Stimulated activated CD8-positive, alpha-beta memory T cell treated with anti-CD3 and anti-CD28 coated beads, Interleukin-2, amount 100 ng/mL, for 1 hour (primary cell): ENCODE results near the gene GNPTG.

ENCODE experiments used
- DNase-seq, 2 donors: peaks; one replicate each; pipeline ENCODE4 v3.0.0-alpha.2; 2020; ENCODE audit warnings: low read depth in 2 of 2

Gene GNPTG

GRCh38 chr16:1347286-1347855 lies 4.4 kb upstream of the GNPTG start:
- no peak for DNase-seq

GRCh38 chr16:1347962-1348361 lies 3.8 kb upstream of the GNPTG start:
- DNase-seq, result no peak

DNA sequence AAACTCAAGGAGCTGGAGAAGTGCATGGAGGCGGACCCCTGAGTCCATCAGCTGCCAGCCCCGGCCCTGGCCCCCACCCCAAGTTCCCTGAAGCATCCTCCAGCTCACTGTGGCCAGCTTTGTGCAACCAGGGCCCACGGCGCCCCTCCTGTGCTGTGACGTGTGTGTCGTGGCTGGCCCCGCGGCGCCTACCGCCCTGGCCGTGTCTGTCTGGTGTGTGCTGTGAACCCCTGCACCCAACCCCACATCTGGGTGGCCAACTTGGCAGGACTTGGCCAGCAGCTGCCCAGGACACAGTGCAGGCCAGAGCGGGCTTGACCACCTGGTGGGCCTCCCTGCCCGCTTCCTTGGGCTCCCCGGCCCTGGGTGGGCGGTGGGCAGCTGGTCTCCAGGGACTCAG lies 3.3 kb upstream of the GNPTG start:
- no peak for DNase-seq

DNA sequence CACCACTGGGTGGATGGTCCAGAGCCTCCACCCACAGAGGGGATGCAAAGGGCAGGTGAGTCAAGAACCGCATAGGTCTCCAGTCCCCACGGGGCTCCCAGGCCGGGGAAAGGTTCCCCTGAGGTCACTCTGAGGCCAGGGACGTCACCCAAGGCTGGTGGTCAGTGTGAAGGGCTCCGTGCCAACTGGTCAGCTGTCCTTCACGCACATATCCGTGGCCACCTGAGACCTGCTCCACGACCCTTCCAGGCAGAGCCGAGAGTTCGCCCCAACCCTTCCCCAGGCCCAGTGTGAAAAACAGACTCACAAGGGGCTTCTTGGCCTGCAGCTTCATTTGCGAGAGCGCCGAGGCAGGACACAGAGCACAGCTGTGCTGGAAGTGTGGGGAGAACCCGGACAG lies 2.8 kb upstream of the GNPTG start:
- no peak for DNase-seq

DNA sequence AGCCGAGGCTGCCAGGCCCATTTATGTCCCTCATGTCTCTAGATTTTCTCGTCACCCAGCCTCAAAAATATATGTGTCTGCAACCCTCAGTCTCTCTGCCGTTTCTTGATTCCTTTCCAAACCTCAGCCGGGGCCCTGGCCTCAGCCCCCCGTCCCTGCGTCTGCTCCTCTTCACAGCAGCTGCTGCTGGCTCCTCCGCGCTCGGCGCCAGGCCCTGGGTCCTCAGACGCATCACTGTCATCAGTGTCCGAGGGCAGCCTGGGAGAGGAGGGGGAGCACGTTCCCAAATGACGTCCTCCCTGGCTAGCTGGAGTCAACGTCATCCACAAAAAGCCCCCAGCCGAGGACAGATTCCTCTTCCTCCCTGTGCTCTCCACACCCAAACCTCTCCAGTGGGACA lies 2.4 kb upstream of the GNPTG start:
- no peak for DNase-seq

- DNase-seq, result no peak
Measured at GRCh38 chr16:1349951-1350350, 1.8 kb upstream of the GNPTG start.

DNA sequence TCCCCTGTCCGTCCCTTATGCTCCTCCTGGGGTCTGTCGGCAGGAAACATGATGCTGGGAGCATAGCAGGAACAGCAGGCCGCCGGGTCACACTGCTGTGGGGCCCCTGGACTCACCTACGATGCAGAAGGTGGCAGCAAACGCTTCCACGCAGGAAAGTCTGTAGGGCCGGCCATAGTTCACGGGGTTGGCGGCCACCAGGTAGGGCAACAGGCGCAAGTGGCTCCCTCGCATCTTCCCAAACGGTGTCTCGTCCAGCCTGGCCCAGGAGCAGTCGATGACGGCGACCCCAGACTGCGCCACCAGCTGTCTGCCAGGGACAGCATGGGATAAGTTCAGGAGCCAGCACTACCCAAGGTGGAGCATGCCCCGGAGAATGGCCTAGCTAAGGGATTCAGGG lies 1.0 kb upstream of the GNPTG start:
- DNase-seq, result no peak

GRCh38 chr16:1351215-1351581 lies 533 bp upstream of the GNPTG start:
- no peak for DNase-seq

DNA sequence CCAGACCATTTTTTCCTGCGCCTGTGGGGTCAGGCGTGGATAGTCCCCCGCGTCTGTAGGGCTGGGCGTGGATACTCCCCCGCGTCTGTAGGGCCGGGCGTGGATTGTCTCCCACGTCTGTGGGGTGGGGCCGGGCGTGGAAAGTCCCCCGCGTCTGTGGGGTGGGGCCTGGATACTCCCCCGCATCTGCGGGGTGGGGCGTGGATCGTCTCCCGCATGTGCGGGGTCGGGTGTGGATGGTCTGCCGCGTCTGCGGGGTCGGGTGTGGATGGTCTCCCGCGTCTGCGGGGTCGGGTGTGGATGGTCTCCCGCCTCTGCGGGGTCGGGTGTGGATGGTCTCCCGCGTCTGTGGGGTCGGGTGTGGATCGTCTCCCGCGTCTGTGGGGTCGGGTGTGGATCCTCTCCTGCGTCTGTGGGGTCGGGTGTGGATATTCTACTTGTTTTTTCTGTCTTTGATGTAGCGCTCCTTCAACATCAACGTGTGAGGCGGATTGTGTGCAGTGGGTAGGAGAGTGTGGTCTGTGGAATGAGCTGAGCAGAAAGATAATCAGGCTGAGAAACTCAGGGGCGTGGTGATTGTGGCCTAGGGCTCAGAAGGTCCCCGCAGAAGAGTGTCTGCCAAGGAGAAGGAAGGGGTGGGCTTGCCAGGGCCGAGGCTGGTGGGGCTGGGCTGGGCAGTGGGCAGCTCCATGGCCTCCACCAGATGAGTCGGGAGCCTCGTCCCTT lies 3.2 kb downstream of the GNPTG start:
- DNase-seq, result no peak

GRCh38 chr16:1355591-1355990 lies 3.9 kb downstream of the GNPTG start:
- no peak for DNase-seq

DNA sequence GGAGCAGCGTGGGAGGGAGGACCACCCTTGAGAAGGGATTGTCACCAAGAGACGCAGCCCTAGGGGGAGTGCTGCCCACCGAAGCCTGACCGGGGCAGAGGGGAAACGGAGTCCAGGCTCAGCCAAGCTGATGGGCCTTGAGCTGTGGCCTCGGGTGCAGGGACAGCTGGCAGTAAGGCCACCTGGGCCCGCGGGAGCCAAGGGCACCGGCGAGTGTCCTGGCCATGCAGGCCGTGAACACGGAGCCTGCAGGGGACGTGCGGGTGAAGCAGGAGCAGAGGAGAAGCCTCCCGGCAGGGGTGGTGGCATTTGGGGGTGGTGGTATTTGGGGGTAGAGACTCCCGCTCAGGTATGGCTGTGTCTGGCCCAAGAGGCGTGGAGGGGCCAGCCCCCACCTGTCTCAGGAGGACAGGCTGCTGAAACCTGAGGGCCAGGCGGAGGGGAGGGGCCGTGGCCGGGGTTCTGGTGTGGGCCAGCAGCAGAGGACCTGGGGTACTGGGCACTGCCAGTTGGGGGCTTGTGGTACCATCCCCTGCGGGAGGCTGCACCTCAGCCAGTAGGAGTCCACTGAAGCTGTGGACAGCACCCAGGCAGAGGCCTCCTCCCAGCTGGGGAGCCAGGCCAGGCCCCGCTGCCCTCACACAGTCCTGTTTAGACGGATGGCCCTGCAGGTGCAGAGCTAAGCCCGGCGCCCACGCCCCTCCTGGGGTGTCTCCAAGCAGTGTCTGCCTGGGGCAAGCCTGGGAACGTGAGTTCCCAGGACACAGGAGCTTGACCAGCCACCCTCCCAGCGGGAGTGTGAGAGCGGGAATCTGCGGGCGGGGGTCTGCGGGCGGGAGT lies 4.5 kb downstream of the GNPTG start:
- DNase-seq, result no peak

DNA sequence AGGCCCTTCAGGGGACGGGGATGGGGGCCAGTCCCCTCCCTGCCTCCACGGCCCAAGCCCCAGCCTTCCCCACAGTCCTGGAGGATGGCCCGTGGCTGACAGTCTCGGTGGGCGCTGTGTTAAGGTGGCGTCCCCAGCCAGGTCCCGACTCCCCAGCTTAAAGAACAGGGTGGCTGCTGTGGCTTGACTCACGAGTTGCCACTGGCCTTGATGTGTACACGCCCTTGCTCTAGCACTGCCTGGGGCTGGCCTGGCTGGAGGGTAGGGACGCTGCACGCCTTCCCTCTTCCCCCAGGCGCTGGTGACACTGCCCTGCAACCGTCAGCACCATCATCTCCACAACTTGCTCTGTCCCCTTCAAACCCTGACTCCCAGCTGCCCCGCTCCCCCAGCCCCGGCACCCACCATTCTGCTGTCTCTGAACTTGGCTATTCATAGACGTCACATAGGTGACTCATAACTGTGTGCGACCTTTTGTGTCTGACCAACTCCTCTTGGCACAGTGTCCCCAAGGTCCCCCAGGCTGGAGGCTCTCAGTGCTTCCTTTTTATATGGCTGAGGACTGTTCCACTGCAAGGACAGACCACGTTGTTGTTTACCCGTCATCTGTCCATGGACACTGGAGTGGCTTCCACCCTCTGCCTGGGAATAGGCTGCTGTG lies 6.3 kb downstream of the GNPTG start:
- no peak for DNase-seq

GRCh38 chr16:1361685-1362360 lies 10.1 kb downstream of the GNPTG start:
- DNase-seq, result no peak

GRCh38 chr16:1362807-1363206 lies 11.1 kb downstream of the GNPTG start:
- DNase-seq, result no peak

DNA sequence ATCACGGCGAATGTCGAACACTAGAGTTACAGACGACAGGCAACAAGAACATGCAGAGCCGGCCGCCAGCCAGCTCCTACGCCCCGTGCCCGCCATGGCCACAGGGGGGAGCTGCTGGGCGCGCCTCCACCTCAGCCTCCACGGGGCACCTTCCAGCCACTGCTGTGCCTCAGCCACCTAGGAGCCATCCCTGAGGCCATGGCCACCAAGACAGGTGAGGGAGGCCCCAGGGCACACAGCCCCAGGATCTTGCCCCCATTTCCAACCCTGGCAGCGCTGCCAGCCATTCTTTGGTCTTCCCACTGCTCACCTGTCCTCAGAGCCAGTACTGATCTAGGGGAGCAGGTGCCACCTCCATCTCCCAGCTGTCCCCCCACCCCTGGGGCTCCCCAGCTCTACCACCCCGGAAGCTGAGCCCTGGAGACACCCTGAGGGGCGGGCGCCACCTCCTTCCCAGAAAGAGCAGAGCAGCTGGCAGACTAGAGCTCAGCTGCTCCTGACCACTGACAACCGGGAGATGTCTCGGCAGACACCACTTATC lies 11.8 kb downstream of the GNPTG start:
- DNase-seq, result peak; percentile 26 to 49

DNA sequence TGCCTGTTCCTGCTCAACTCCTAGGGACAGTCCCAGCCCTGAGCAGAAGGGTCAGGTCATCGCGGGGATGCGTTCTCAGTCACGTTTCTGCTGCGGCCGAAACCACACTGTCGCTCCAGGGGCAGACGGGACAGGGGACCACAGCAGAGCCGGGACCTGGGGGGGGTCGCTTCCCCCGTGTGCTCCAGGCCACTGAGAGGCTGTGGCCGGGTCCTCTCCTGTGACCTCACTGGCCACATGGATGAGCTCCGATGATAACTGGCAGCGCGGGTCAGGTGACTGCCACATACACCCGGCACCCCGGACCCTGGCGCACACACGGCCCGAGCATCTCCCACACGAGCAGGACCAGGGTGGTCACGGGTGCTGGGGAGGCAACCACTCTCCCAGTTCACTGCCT lies 12.8 kb downstream of the GNPTG start:
- no peak for DNase-seq

DNA sequence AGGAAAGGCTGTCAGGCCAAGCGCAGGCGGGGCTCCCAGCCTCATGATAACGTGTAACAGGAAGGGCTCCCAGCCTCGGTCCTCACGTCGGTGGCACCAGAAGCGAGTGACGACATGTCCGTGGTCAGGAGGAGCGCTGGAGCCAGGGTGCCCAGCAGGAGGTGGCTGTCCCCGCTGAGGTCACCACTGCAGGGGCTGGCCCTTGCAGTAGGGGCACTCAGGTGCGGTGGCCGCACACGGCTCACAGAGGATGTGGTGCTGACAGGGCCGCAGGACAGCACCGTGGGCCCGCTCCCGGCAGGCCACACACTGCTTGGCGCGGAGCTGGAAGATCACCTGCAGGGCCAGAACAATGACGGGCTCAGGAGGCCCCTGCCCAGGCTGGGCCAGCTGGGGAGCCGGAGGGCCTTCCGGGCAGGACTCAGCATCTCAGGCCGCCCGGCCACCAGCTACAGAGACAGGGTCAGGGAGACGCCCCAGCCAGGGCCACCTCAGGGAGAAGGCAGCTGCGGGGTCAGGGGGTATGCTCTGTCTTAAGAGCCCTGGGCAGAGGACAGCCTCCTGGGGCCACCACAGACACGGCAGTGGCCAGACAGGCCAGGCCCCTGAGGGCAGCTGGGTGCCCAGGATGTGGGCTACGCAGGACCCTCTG lies 14.5 kb downstream of the GNPTG start:
- DNase-seq, result no peak

DNA sequence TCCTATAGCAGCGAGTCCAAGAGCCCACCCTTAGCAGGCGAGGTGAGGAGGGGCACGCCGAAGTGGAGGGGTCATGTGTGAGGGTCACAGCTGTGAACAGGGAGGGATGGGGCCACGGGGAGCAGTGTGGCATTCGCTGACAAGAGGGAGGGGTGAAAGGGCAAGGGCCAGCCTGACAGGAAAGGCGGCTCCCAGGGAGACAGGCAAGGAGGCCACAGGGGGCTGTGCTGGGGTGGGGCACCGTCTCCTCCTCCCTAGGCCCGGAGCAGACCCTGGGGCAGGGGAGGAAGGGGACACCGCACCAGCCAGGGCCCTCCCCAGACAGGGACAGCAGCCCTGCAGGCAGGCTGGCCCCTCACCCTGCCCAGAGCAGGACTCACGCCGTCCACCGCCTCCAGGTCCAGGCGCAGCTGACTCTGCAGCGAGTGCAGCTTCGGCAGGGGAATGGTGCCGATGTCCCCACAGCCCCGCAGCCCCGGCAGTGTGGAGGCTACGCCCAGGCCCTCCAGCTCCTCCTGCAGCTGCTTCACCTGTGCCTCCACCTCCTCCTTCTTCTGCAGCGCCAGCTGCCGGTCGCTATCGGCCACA lies 15.1 kb downstream of the GNPTG start:
- no peak for DNase-seq

GRCh38 chr16:1367486-1368174 lies 15.9 kb downstream of the GNPTG start:
- no peak for DNase-seq
